BJ (cell line): ENCODE measurements around the gene MAP7D2. TPM values are rescaled to one million over a fixed set of nuclear protein-coding genes. Genes with fewer than 3 reads are reported as not detected.
"Not testable (repeated sequence)": the region's sequence is repeated elsewhere in the genome, so short reads cannot be mapped to it uniquely, and the experiment has no call there.

Experiments
- CTCF ChIA-PET: fragments of 350-600 bp; formaldehyde crosslinking; extraction: SDS; loops from one replicate; lab custom pipeline; 2021; ENCODE audit warnings: antibody characterized with exemption, inconsistent platforms; lab: Yijun Ruan, JAX
- POLR2A ChIA-PET: fragments of 300-600 bp; sonication (Branson Sonifier 250); formaldehyde crosslinking; extraction: SDS; loops from one replicate; lab custom pipeline; 2021; ENCODE audit warnings: antibody characterized with exemption; lab: Charles Lee
- DNase-seq: peaks from one replicate; pipeline ENCODE4 v3.0.0-alpha.2; 2011; ENCODE audit warnings: low read depth
- H3K27me3 ChIP-seq: 2 replicates; pipeline ENCODE4 v1.6.0; 2011; ENCODE audit warnings: low read length; ENCODE audit not compliant: control insufficient read depth, insufficient read depth
- H3K36me3 ChIP-seq: 2 replicates; pipeline ENCODE4 v1.5.1; 2011; ENCODE audit warnings: low read length; ENCODE audit not compliant: control insufficient read depth, insufficient read depth
- H3K4me3 ChIP-seq: 2 replicates; pipeline ENCODE4 v1.5.1; 2011; ENCODE audit warnings: low read depth, mild to moderate bottlenecking, control low read depth, low read length
- CTCF ChIP-seq: IDR thresholded peaks from 2 replicates; pipeline ENCODE4 v1.5.1; 2011; ENCODE audit warnings: low read depth, mild to moderate bottlenecking, control low read depth, inconsistent platforms, low read length, moderate library complexity; ENCODE audit not compliant: insufficient read depth
- polyA minus RNA-seq: library from RNA; depleted of rRNA, polyadenylated mRNA; stranded (reverse); fragments of >200 nt; gene quantifications from 2 replicates; pipeline ENCODE4 v1.2.3, GENCODE V29; 2011; rRNA and poly(A)+ RNA removed
- polyA plus RNA-seq: library from polyadenylated mRNA; depleted of rRNA; stranded (reverse); fragments of >200 nt; gene quantifications from 2 replicates; pipeline ENCODE4 v1.2.3, GENCODE V29; 2011; rRNA removed

Gene MAP7D2
- polyA plus RNA-seq (0.18 and 0.21 TPM in 2 replicates), polyA minus RNA-seq (0.05 and 0.15 TPM in 2 replicates)

- TF ChIP-seq CTCF = no peak
- ChIA-PET POLR2A (no interaction called here), CTCF (interaction anchor here (0.6 kb wide), 1 partner anchor 168 kb away, joined by 4 read pairs; no protein-coding TSS in a partner anchor)
- Histone ChIP-seq H3K4me3 (peak within 1 kb of the TSS; percentile 25), H3K27me3 (peaks cover 3% of the 10 kb centered on the region), H3K36me3 (no peaks in the 10 kb centered on the region)
- no peak for DNase-seq
These were observed at the start of gene MAP7D2 for GRCh38 chrX:20116577-20117240. Gene MAP7D2 (minus strand): TSS chrX:20116907. CDS start chrX:20116879, 28 bp downstream.

DNA sequence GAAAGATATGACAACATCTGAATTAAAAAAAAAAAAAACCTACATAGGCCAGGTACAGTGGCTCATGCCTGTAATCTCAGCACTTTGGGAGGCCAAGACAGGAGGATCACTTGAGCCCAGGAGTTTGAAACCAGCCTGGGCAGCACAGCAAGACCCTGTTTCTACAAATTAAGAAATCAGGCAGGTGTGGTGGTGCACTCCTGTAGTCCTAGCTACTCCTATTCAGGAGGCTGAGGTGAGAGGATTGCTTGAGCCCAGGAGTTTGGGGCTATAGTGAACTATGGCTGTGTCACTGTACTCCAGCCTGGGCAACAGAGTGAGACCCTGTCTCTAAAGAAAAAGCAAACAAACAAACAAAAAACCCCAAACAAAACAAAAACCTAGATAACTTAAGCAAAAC, 45.8 kb upstream of the MAP7D2 start:
- CTCF ChIA-PET, H3K4me3 ChIP-seq, H3K36me3 ChIP-seq, DNase-seq, POLR2A ChIA-PET, H3K27me3 ChIP-seq: not testable (repeated sequence)

DNA sequence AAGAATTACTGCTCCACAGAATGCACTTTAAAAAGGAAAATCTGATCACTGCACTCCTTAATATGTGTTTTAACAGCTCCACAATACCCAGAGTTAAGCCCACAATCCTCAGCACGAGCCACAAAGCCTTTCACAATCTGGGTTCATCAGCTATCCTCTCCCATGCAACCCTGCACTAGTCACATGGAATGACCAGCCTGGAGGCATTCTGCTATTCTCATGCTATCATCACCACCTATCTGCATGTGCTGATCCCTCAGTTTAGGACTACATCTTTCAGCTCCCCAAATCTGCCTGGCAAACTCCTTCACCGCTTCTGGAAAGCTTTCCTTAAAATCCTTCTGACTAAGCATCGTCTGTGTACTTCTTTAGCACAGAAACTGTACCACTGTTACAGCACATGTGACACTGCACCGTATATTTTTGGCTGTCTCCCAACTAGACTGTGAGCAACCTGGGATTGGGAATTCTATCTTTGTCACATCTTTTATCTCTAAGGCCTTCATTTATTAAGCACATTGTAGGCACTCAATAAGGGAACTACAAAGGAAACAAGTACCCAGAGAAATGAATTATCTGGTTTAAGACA, 43.2 kb upstream of the MAP7D2 start:
- DNase-seq = no peak
- H3K36me3 ChIP-seq = peaks cover 1% of the 10 kb centered on the region; the same call in 1 of the 2 replicates
- H3K27me3 ChIP-seq = no peaks in the 10 kb centered on the region
- TF ChIP-seq CTCF = no peak
- CTCF ChIA-PET = no interaction called here
- POLR2A ChIA-PET = no interaction called here
- H3K4me3 ChIP-seq = no peak overlapping the region

DNA sequence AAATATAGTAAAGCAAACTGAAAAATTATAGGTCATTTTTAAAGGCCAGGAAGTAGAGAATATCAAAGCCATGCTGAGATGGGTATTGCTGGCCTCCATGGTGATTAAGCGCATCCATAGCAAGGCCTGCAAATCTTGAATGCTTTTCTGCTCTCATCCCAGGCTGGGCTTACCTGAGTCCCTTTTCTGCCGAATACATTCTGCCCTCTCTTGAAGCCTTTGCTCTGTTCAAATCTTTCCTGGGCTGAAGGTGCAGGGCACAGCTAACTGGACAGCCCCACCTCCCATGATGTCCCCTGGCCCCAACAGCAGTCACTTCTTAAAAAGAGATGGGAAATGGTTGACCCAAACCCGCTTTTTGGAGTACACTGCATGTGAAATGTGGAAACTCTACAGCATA, 35.0 kb upstream of the MAP7D2 start:
- Histone ChIP-seq H3K4me3 (no peak overlapping the region), H3K36me3 (peaks cover 1% of the 10 kb centered on the region; the same call in 1 of the 2 replicates), H3K27me3 (no peaks in the 10 kb centered on the region)
- DNase-seq = no peak
- POLR2A ChIA-PET = no interaction called here
- CTCF ChIA-PET = no interaction called here
- TF ChIP-seq CTCF = no peak

- no peaks in the 10 kb centered on the region for H3K36me3 ChIP-seq
- TF ChIP-seq CTCF = no peak
- CTCF ChIA-PET = no interaction called here
- H3K4me3 ChIP-seq = no peak overlapping the region
- DNase-seq = no peak
- no peaks in the 10 kb centered on the region for H3K27me3 ChIP-seq
- POLR2A ChIA-PET = no interaction called here
These were observed 32.6 kb upstream of the MAP7D2 start for GRCh38 chrX:20149326-20149725.
